Activated CD8-positive, alpha-beta T cell treated with anti-CD3 and anti-CD28 coated beads for 36 hours (primary cell): ENCODE results near the gene DAP3. TPM values are rescaled to one million over a fixed set of nuclear protein-coding genes. Genes with fewer than 3 reads are reported as not detected.
"Not testable (repeated sequence)": the region's sequence is repeated elsewhere in the genome, so short reads cannot be mapped to it uniquely, and the experiment has no call there.

Experiments used
- ATAC-seq: fragments of 200-7000 bp; cut with Tn5 transposase; one replicate; pipeline ENCODE4 v1.10.0; 2021; ENCODE audit warnings: mild to moderate bottlenecking, moderate library complexity
- CTCF ChIA-PET: fragments of 350-600 bp; sonication (Branson Sonifier 250); formaldehyde crosslinking; loops from one replicate; lab custom pipeline; 2021; ENCODE audit warnings: antibody characterized with exemption; lab: Charles Lee
- POLR2A ChIA-PET: fragments of 350-600 bp; sonication (Branson Sonifier 250); formaldehyde crosslinking; loops from one replicate; lab custom pipeline; 2021; ENCODE audit warnings: antibody characterized with exemption; lab: Charles Lee
- DNase-seq: peaks from one replicate; pipeline ENCODE4 v3.0.0-alpha.2; 2020
- H3K27ac Mint-ChIP-seq: one replicate; pipeline ENCODE4 v1.8.0; 2021; ENCODE audit warnings: mild to moderate bottlenecking, mixed read lengths
- H3K27me3 Mint-ChIP-seq: one replicate; pipeline ENCODE4 v1.8.0; 2021; ENCODE audit warnings: mixed read lengths
- H3K36me3 Mint-ChIP-seq: one replicate; pipeline ENCODE4 v1.8.0; 2021; ENCODE audit warnings: low read depth, mixed read lengths
- H3K4me1 Mint-ChIP-seq: one replicate; pipeline ENCODE4 v1.8.0; 2021; ENCODE audit warnings: low read depth, mixed read lengths
- H3K4me3 Mint-ChIP-seq: one replicate; pipeline ENCODE4 v1.8.0; 2021; ENCODE audit warnings: mild to moderate bottlenecking, moderate library complexity, mixed read lengths
- H3K9me3 Mint-ChIP-seq: one replicate; pipeline ENCODE4 v1.8.0; 2021; ENCODE audit warnings: mixed read lengths
- intact Hi-C: fragments of 100-400 bp; cut with micrococcal nuclease; formaldehyde crosslinking; loops from one replicate; pipeline ENCODE4 v1.10.0; 2022
- total RNA-seq, 2 experiments: library from RNA; stranded (reverse); gene quantifications; one replicate each; pipeline ENCODE4 v1.2.3, GENCODE V29; 2021
- TF ChIP-seq, protein P1 (sequence below): fragments of 200-600 bp; IDR thresholded peaks from one replicate; pipeline ENCODE4 v1.8.0; 2022; ENCODE audit warnings: antibody characterized with exemption, mild to moderate bottlenecking

The DAP3 gene
- total RNA-seq, 2 experiments from 2014 or later: 160 to 173 TPM

DNA sequence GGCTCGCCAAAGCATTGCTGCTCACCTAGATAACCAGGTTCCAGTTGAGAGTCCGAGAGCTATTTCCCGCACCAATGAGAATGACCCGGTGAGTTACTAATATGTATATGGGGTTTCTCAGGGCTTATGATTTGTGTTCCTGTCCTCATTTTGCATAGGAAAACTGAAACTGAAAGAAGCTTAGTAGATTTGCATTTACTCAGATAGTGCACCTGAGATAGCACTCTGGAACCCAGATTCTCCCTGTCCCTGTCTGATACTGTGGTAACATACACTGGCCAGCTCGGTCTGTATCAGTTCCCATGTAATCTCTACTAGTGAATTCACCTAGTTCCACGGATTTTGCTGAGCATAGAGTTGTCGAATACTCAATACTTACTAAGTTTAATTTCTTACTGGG is 28.1 kb downstream of the DAP3 start:
- Mint-ChIP-seq H3K9me3 (no peaks in the 10 kb centered on the region), H3K4me3 (no peak overlapping the region), H3K4me1 (peaks cover 9% of the 10 kb centered on the region), H3K27me3 (no peaks in the 10 kb centered on the region), H3K36me3 (peaks cover 28% of the 10 kb centered on the region), H3K27ac (no peak overlapping the region)
- POLR2A ChIA-PET: no interaction called here
- TF ChIP-seq, protein P1, sequence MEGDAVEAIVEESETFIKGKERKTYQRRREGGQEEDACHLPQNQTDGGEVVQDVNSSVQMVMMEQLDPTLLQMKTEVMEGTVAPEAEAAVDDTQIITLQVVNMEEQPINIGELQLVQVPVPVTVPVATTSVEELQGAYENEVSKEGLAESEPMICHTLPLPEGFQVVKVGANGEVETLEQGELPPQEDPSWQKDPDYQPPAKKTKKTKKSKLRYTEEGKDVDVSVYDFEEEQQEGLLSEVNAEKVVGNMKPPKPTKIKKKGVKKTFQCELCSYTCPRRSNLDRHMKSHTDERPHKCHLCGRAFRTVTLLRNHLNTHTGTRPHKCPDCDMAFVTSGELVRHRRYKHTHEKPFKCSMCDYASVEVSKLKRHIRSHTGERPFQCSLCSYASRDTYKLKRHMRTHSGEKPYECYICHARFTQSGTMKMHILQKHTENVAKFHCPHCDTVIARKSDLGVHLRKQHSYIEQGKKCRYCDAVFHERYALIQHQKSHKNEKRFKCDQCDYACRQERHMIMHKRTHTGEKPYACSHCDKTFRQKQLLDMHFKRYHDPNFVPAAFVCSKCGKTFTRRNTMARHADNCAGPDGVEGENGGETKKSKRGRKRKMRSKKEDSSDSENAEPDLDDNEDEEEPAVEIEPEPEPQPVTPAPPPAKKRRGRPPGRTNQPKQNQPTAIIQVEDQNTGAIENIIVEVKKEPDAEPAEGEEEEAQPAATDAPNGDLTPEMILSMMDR: no peak
- intact Hi-C loops: no loop called here
- ATAC-seq (no peak), DNase-seq (no peak)
- CTCF ChIA-PET: interaction anchor here (1.4 kb wide), 2 partner anchors 9 to 467 kb away, joined by 3 read pairs; no protein-coding TSS in a partner anchor

DNA sequence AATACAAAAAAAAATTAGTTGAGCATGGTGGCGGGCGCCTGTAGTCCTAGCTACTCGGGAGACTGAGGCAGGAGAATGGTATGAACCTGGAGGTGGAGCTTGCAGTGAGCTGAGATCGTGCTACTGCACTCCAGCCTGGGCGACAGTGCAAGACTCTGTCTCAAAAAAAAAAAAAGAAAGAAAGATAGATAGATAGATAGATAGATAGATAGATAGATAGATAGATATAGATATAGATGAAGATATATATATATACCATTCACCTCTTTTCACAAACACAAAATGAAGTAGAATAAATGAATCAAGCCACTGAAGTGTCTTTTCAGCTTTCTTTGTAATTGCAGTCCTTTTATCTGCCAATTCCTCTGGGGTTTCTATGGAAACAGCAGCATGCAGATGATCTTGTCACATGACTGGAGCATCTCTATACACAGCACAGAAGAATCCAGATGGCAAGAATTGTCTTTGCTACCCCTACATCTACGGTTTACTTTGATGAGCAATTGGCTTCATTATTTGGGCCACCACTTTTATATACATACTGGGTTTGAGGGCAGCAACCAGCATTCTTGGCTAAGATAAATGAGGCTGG is 29.7 kb downstream of the DAP3 start:
- DNase-seq, H3K9me3 Mint-ChIP-seq, H3K27me3 Mint-ChIP-seq, CTCF ChIA-PET, ATAC-seq, H3K4me1 Mint-ChIP-seq, H3K27ac Mint-ChIP-seq, intact Hi-C loops, H3K4me3 Mint-ChIP-seq, POLR2A ChIA-PET: not testable (repeated sequence)
- peaks cover 27% of the 10 kb centered on the region for H3K36me3 Mint-ChIP-seq

DNA sequence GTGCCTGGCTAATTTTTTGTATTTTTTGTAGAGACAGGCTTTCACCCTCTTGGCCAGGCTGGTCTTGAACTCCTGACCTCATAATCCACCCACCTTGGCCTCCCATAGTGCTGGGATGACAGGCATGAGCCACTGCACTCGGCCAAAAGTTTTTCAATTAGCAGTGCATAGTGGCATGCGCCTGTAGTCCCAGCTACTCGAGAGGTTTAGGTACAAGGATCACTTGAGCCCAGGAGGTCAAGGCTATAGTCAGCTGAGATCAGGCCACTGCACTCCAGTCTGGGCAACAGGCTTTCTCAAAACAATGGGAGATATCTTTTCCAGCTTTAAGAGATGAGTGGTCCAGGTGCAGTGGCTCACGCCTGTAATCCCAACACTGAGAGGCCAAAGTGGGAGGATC is 30.8 kb downstream of the DAP3 start:
- H3K4me3 Mint-ChIP-seq: no peak overlapping the region
- H3K4me1 Mint-ChIP-seq: peaks cover 9% of the 10 kb centered on the region
- ATAC-seq (no peak), DNase-seq (no peak)
- no peak overlapping the region for H3K27ac Mint-ChIP-seq
- intact Hi-C loops: no loop called here
- H3K27me3 Mint-ChIP-seq: no peaks in the 10 kb centered on the region
- CTCF ChIA-PET: interaction anchor here (1.1 kb wide), 1 partner anchor 9 kb away, joined by 3 read pairs; no protein-coding TSS in a partner anchor
- no peaks in the 10 kb centered on the region for H3K9me3 Mint-ChIP-seq
- TF ChIP-seq, protein P1: no peak
- POLR2A ChIA-PET: no interaction called here
- peaks cover 25% of the 10 kb centered on the region for H3K36me3 Mint-ChIP-seq

DNA sequence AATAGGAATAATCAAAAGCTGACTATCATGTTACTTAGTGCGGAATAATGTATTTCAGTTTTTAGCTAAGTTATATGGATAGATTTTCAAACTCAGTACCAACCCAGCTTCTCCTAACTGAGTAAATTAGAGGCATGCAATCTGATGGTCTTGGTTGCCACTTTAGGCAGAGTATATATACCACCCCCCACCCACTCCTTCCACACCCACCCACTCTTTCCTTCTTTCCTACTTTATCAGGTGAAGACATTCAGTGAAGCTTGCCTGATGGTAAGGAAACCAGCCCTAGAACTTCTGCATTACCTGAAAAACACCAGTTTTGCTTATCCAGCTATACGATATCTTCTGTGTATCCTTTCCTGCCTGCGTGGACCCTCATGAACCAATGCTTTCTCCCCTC is 36.3 kb downstream of the DAP3 start:
- POLR2A ChIA-PET: interaction anchor here (0.6 kb wide), 1 partner anchor 134 kb away, joined by 3 read pairs; the partner anchor contains the start of gene SYT11
- DNase-seq (no peak), ATAC-seq (no peak)
- Mint-ChIP-seq H3K27ac (no peak overlapping the region), H3K4me1 (peaks cover 5% of the 10 kb centered on the region), H3K27me3 (no peaks in the 10 kb centered on the region), H3K4me3 (no peak overlapping the region), H3K36me3 (peaks cover 22% of the 10 kb centered on the region), H3K9me3 (no peaks in the 10 kb centered on the region)
- intact Hi-C loops: no loop called here
- TF ChIP-seq, protein P1: no peak
- CTCF ChIA-PET: interaction anchor here (1.5 to 1.7 kb wide), 2 partner anchors 19 to 474 kb away, joined by 4 to 5 read pairs; no protein-coding TSS in a partner anchor

DNA sequence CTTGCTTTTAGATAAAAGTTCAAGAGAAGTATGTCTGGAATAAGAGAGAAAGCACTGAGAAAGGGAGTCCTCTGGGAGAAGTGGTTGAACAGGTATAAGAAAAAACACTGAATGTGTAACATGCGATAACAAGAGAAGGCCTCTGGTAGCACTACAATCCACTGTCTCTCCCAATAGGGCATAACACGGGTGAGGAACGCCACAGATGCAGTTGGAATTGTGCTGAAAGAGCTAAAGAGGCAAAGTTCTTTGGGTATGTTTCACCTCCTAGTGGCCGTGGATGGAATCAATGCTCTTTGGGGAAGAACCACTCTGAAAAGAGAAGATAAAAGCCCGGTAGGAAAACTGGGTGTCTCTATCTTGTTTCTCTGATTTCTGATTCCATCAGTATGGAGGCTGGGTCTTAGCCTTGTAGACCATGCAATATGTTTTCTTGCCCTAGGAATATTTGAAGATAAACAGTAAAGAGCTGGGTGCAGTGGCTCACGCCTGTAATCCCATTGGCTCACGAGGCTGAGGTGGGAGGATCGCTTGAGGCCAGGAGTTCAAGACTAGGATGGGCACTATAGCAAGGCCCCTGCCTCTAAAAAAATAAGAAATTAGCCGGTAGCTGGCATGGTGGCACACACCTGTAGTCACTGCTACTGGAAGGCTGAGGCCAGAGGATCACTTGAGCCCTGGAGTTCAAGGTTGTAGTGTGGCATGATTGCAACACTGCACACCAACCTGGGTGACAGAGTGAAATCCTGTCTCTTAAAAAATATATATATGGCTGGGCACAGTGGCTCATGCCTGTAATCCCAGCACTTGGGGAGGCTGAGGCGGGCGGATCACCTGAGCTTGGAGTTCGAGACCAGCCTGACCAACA is 40.4 kb downstream of the DAP3 start:
- H3K27me3 Mint-ChIP-seq: no peaks in the 10 kb centered on the region
- H3K9me3 Mint-ChIP-seq: no peaks in the 10 kb centered on the region
- DNase-seq (peak; percentile 50), ATAC-seq (peak; percentile 24)
- TF ChIP-seq, protein P1: peak; percentile 59
- no peak overlapping the region for H3K27ac Mint-ChIP-seq
- CTCF ChIA-PET: interaction anchor here (0.6 to 1.4 kb wide), 8 partner anchors 10 to 344 kb away, joined by 3 to 6 read pairs (median 3); no protein-coding TSS in a partner anchor
- H3K36me3 Mint-ChIP-seq: peaks cover 24% of the 10 kb centered on the region
- H3K4me1 Mint-ChIP-seq: peaks cover 5% of the 10 kb centered on the region
- POLR2A ChIA-PET: interaction anchor here (0.6 kb wide), 1 partner anchor 384 kb away, joined by 3 read pairs; no protein-coding TSS in a partner anchor
- intact Hi-C loops: no loop called here
- H3K4me3 Mint-ChIP-seq: no peak overlapping the region
